Fibroblast of villous mesenchyme (primary cell): ENCODE results near the gene SLC47A2. TPM values are rescaled to one million over a fixed set of nuclear protein-coding genes. Genes with fewer than 3 reads are reported as not detected.

ENCODE experiments used
- DNase-seq: peaks from one replicate; pipeline ENCODE4 v3.0.0-alpha.2; 2010; ENCODE audit warnings: low read depth
- H3K4me3 ChIP-seq: 2 replicates; pipeline ENCODE4 v1.5.1; 2011; ENCODE audit warnings: low read depth, mild to moderate bottlenecking, low read length
- CTCF ChIP-seq: IDR thresholded peaks from 2 replicates; pipeline ENCODE4 v1.5.1; 2012; ENCODE audit warnings: low read depth, mild to moderate bottlenecking, low read length; ENCODE audit not compliant: insufficient read depth
- total RNA-seq: library from RNA; depleted of rRNA; stranded (reverse); fragments of >200 nt; gene quantifications from 2 replicates; pipeline ENCODE4 v1.2.3, GENCODE V29; 2012

SLC47A2 gene
- total RNA-seq, 1 donor: not detected

- no peak overlapping the region for H3K4me3 ChIP-seq
- no peak for TF ChIP-seq CTCF
- DNase-seq: no peak
These were observed 36.7 kb upstream of the SLC47A2 start for GRCh38 chr17:19753051-19753509.

GRCh38 chr17:19752216-19753050 lies 36.0 kb upstream of the SLC47A2 start:
- no peak for TF ChIP-seq CTCF
- DNase-seq: no peak

GRCh38 chr17:19750835-19751234 lies 34.5 kb upstream of the SLC47A2 start:
- no peak overlapping the region for H3K4me3 ChIP-seq
- no peak for DNase-seq
- no peak for TF ChIP-seq CTCF

More at GRCh38 chr17:19752216-19753050, 36.0 kb upstream of the SLC47A2 start:
- no peak overlapping the region for H3K4me3 ChIP-seq

GRCh38 chr17:19750020-19750572 lies 33.7 kb upstream of the SLC47A2 start:
- no peak for DNase-seq
- TF ChIP-seq CTCF: no peak
- no peak overlapping the region for H3K4me3 ChIP-seq

- TF ChIP-seq CTCF: no peak
- no peak for DNase-seq
- H3K4me3 ChIP-seq: no peak overlapping the region
These were observed 32.4 kb upstream of the SLC47A2 start for GRCh38 chr17:19748807-19749193.

- no peak for DNase-seq
- H3K4me3 ChIP-seq: no peak within 1 kb of the TSS
- no peak for TF ChIP-seq CTCF
These were observed 31.7 kb upstream of the SLC47A2 start, which contains the start of gene ALDH3A1 for GRCh38 chr17:19747829-19748806. Gene ALDH3A1, minus strand, starts transcription at chr17:19748298. Its CDS starts 3,169 bp downstream, at chr17:19745129.
